ENCODE measurements around the gene NDEL1.
"Not testable (repeated sequence)": the region's sequence is repeated elsewhere in the genome, so short reads cannot be mapped to it uniquely, and the experiment has no call there.

The NDEL1 gene

GRCh38 chr17:8392274-8392673 lies 43.4 kb upstream of the NDEL1 start:
- peaks cover 6% of the 10 kb centered on the region for H3K4me1 ChIP-seq (ENCODE audit: low read length)
- H3K79me2 ChIP-seq (ENCODE audit: low read length): no peaks in the 10 kb centered on the region
- H3K9ac ChIP-seq (ENCODE audit: low read length): no peak overlapping the region
- H3K27ac ChIP-seq (ENCODE audit: low read length): no peak overlapping the region
- H3K27me3 ChIP-seq (ENCODE audit: low read depth, low read length): no peaks in the 10 kb centered on the region
- H2AFZ ChIP-seq (ENCODE audit: low read depth, low read length): no peak overlapping the region
- no peaks in the 10 kb centered on the region for H4K20me1 ChIP-seq (ENCODE audit: insufficient read depth, low read length)
- no peak for TF ChIP-seq EZH2phosphoT487 (IDR thresholded peaks at IDR 0.05; ENCODE audit: low read depth)
- TF ChIP-seq, protein P1, sequence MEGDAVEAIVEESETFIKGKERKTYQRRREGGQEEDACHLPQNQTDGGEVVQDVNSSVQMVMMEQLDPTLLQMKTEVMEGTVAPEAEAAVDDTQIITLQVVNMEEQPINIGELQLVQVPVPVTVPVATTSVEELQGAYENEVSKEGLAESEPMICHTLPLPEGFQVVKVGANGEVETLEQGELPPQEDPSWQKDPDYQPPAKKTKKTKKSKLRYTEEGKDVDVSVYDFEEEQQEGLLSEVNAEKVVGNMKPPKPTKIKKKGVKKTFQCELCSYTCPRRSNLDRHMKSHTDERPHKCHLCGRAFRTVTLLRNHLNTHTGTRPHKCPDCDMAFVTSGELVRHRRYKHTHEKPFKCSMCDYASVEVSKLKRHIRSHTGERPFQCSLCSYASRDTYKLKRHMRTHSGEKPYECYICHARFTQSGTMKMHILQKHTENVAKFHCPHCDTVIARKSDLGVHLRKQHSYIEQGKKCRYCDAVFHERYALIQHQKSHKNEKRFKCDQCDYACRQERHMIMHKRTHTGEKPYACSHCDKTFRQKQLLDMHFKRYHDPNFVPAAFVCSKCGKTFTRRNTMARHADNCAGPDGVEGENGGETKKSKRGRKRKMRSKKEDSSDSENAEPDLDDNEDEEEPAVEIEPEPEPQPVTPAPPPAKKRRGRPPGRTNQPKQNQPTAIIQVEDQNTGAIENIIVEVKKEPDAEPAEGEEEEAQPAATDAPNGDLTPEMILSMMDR (IDR thresholded peaks at IDR 0.05; ENCODE audit: low read depth, low read length): no peak
- no peaks in the 10 kb centered on the region for H3K9me3 ChIP-seq (ENCODE audit: insufficient read depth, low read length)
- H3K4me3 ChIP-seq (ENCODE audit: low read length): no peak overlapping the region
- H3K4me2 ChIP-seq (ENCODE audit: low read length): no peak overlapping the region
- no peaks in the 10 kb centered on the region for H3K36me3 ChIP-seq (replicated peaks; ENCODE audit: low read depth, low read length)

- no peak for TF ChIP-seq EZH2phosphoT487 (IDR thresholded peaks at IDR 0.05; ENCODE audit: low read depth)
- TF ChIP-seq, protein P1 (IDR thresholded peaks at IDR 0.05; ENCODE audit: low read depth, low read length): no peak
- H3K4me3 ChIP-seq (ENCODE audit: low read length): no peak overlapping the region
- H3K9me3 ChIP-seq (ENCODE audit: insufficient read depth, low read length): no peaks in the 10 kb centered on the region
- no peak overlapping the region for H3K27ac ChIP-seq (ENCODE audit: low read length)
- no peaks in the 10 kb centered on the region for H3K36me3 ChIP-seq (replicated peaks; ENCODE audit: low read depth, low read length)
- no peaks in the 10 kb centered on the region for H3K79me2 ChIP-seq (ENCODE audit: low read length)
- no peaks in the 10 kb centered on the region for H3K27me3 ChIP-seq (ENCODE audit: low read depth, low read length)
- H2AFZ ChIP-seq (ENCODE audit: low read depth, low read length): no peak overlapping the region
- no peak overlapping the region for H3K9ac ChIP-seq (ENCODE audit: low read length)
- no peak overlapping the region for H3K4me2 ChIP-seq (ENCODE audit: low read length)
- H3K4me1 ChIP-seq (ENCODE audit: low read length): peaks cover 6% of the 10 kb centered on the region
- H4K20me1 ChIP-seq (ENCODE audit: insufficient read depth, low read length): no peaks in the 10 kb centered on the region
Observed at GRCh38 chr17:8392674-8393469, 42.8 kb upstream of the NDEL1 start.

DNA sequence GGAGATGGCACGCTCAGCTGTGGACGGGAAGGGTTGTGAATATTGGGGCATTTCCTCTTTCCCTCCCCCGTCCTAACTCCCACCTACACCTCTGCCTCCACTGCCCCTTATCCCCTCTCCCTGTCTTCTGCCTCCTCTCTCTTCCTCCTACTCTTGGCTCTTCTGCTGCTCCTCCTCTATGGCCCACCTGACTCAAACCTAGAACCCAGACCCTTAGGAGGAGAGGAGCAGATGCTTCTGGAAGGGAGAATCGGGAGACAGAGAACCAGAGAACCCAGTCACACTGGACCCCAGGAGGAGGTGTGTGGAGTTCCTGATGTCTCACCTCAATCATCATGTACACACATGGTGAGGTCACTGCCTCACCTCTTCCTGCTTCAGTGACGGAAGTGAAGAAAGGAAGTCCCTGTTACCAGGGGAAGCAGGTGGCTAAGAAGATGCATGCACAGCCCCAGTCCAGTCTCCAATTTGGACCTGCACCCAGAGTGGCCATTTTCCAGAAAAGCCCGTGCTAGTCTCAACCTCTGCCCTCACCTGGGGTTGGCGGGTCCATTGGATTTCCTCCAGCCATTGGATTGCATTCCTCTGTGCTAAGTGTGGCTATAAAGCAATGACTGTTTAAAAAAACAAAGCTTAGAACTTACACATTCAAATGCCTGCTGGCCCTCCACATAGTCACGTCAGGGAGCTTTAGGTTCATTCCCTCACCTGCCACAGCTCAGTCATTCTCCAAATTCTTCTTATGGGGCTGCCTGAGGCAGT lies 42.0 kb upstream of the NDEL1 start:
- H3K79me2 ChIP-seq (ENCODE audit: low read length): no peaks in the 10 kb centered on the region
- no peak for TF ChIP-seq EZH2phosphoT487 (IDR thresholded peaks at IDR 0.05; ENCODE audit: low read depth)
- TF ChIP-seq, protein P1 (IDR thresholded peaks at IDR 0.05; ENCODE audit: low read depth, low read length): no peak
- H3K4me3 ChIP-seq (ENCODE audit: low read length): no peak overlapping the region
- peaks cover 6% of the 10 kb centered on the region for H3K4me1 ChIP-seq (ENCODE audit: low read length)
- peak overlapping the region; percentile 60 for H2AFZ ChIP-seq (ENCODE audit: low read depth, low read length)
- H3K27me3 ChIP-seq (ENCODE audit: low read depth, low read length): no peaks in the 10 kb centered on the region
- no peaks in the 10 kb centered on the region for H4K20me1 ChIP-seq (ENCODE audit: insufficient read depth, low read length)
- no peak overlapping the region for H3K9ac ChIP-seq (ENCODE audit: low read length)
- no peak overlapping the region for H3K27ac ChIP-seq (ENCODE audit: low read length)
- no peaks in the 10 kb centered on the region for H3K36me3 ChIP-seq (replicated peaks; ENCODE audit: low read depth, low read length)
- H3K4me2 ChIP-seq (ENCODE audit: low read length): no peak overlapping the region
- no peaks in the 10 kb centered on the region for H3K9me3 ChIP-seq (ENCODE audit: insufficient read depth, low read length)

DNA sequence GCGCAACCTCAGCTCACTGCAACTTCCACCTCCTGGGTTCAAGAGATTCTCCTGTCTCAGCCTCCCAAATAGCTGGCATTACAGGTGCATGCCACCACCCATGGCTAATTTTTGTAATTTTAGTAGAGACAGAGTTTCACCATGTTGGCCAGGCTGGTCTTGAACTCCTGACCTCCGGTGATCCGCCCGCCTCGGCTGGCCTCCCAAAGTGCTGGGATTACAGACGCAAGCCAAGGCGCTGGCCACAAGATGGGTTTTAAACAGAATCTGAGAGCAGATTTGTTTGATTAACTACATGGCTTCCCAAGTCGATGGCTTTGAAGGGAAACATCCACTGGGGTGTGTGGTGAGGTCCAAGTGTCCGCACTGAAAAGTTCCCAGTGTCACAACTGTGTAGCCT lies 41.2 kb upstream of the NDEL1 start:
- not testable (repeated sequence) for H3K79me2 ChIP-seq (ENCODE audit: low read length); H3K4me2 ChIP-seq (ENCODE audit: low read length); H3K9ac ChIP-seq (ENCODE audit: low read length); H3K4me3 ChIP-seq (ENCODE audit: low read length); H3K36me3 ChIP-seq (replicated peaks; ENCODE audit: low read depth, low read length); H2AFZ ChIP-seq (ENCODE audit: low read depth, low read length); H4K20me1 ChIP-seq (ENCODE audit: insufficient read depth, low read length); H3K9me3 ChIP-seq (ENCODE audit: insufficient read depth, low read length); H3K27me3 ChIP-seq (ENCODE audit: low read depth, low read length); H3K27ac ChIP-seq (ENCODE audit: low read length); H3K4me1 ChIP-seq (ENCODE audit: low read length)
